ENCODE results near the gene CTDSP1.

- TF ChIP-seq YY1 (IDR thresholded peaks at IDR 0.05; ENCODE audit: insufficient read depth, insufficient read length), result no peak
- no peak for TF ChIP-seq ZNF274 (IDR thresholded peaks at IDR 0.05; ENCODE audit: low read depth, low read length)
- no peak for TF ChIP-seq SUZ12 (IDR thresholded peaks at IDR 0.05; ENCODE audit: extremely low read depth, insufficient read depth, insufficient read length)
Measured at GRCh38 chr2:218357236-218358177, 42.2 kb upstream of the CTDSP1 start.

Measured in NT2/D1 (cell line).